GM19372 (cell line): ENCODE measurements around the gene GALNT3.
A peak's percentile ranks its signal among the peaks of the same experiment; 100 is the strongest.

Source experiments
- ATAC-seq: cut with Tn5 transposase; IDR thresholded peaks from one replicate; pipeline ENCODE4 v1.9.1; 2021; ENCODE audit warnings: mild to moderate bottlenecking, low read depth, moderate library complexity; ENCODE audit not compliant: unreplicated experiment

Gene GALNT3

DNA sequence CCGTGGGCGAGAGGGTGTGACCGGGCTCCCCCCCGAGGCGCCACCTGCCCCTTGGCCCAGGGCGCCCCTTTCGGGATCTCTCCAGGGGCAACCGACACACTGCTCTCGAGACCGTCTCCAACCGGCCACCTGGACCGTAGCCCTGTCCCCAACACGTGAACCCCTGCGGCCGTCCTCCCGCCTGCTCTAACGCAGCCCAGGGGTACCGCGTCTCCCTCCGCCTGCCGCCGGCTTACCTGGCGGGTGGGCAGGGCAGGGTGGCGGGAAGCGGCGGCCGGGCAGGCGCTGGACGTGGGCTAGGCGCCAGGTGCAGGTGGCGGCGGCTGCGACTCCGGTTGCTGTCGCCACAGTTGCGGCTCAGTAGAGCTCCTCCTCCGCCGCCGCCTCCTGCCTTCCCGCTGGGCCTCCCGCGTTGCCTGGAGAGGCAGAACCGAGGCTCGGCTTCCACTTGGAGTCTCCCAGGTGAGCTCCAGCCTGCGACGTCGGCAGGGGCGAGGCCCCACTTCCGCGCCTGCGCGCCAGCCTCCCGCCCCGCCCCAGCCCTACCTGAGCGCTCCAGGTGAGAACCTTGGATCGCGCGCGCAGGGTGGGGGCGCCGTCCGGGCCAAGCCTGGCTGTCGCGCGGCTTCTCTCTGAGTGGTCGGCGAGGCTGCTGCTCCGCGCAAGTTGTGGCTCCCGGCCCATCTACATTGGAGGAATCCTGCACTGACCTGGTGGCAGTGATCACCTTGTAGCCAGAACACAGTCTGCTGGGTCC lies at the start of gene GALNT3:
TSS of gene GALNT3 (minus strand) at position 469 of the 757 bp plus-strand sequence. CDS start 23,547 bp downstream, outside the sequence.
- ATAC-seq: peak; percentile 34

GRCh38 chr2:165843351-165843750 lies 49.3 kb upstream of the GALNT3 start:
- no peak for ATAC-seq

DNA sequence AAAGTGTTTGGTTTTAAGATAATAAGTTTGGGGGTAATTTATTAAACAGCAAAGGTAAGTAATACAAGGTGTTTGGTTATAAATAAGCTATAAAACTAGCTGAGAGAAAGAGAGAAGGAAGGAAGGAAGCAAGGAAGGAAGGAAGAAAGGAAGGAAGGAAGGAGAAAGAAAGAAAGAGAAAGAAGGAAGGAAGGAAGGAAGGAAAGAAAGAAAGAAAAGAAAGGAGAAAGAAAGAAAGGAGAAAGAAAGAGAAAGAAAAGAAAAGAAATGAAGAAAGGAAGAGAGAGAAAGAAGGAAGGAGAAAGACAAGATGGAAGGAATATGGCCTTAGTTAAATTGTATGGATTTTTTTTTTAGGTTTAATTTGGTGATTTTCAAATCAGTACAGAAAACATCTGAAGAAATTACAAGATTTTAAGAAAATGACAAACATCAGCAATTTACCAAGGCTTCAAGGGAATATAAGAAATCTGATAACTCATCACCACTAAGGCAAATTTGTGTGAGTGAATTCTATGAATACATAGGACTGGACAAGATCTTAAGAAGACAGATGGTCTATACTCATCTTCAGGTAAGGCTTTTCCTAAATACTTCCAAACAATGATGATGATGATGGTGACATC lies 46.4 kb upstream of the GALNT3 start:
- ATAC-seq: no peak

GRCh38 chr2:165839610-165840009 lies 45.6 kb upstream of the GALNT3 start:
- no peak for ATAC-seq

- ATAC-seq: no peak
These were observed 43.1 kb upstream of the GALNT3 start for GRCh38 chr2:165837122-165837521.

- no peak for ATAC-seq
These were observed 41.3 kb upstream of the GALNT3 start for GRCh38 chr2:165835363-165835762.

DNA sequence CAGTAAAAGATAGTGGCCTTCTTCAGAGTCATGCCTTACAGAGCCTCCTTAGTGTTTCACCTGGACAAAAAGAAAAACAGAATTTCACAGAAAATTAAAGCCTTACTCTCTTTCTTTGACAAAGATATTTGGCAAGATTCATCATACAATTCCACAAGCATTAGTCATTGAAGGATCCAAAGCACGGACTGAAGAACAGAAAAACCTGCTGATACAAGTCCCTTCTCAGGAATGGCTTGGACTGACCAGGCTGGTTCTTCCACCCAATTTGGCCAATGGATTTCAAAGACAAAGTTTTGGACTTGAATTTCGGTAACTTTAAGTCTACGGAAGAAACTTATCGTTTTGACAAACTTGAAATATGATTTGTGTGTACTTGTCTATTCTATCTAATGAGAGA lies 39.1 kb upstream of the GALNT3 start:
- no peak for ATAC-seq

DNA sequence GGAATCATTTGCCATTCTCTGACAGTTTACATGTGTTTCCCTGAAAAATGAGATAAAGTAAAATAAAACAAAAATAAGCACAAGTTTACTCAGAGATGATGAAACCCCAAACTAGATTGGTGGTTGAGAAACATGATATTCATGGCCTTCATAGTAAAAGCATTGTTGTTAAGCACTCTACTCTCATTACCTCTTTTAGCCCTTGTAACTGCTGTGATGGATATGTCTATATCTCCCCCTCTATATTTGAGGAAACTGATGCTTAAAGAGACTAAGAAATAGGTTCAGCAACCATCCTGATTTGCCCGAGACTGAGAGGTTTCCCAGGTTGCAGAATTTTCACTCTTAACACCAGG lies 33.9 kb upstream of the GALNT3 start:
- ATAC-seq: no peak

- ATAC-seq: peak; percentile 76
These were observed 33.2 kb upstream of the GALNT3 start for GRCh38 chr2:165827016-165827920.

DNA sequence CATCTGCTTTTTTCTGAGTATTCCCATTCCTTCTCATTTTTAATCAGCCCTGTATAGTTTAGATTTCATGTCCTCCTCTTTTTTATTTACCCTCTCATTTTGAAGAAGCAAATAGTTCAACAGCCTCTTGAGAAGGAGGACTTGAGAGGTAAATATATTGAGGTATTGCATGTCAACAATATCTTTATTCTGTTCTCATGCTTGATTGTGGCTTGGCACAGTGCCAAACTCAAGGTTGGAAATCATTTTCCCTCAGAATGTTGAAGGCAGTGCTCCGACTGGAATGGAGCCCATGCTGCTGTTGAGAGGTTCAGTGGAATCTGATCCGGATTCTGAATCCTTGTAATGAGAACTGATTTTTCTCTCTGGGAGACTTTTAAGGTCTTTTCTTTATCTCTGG lies 31.0 kb upstream of the GALNT3 start:
- no peak for ATAC-seq

DNA sequence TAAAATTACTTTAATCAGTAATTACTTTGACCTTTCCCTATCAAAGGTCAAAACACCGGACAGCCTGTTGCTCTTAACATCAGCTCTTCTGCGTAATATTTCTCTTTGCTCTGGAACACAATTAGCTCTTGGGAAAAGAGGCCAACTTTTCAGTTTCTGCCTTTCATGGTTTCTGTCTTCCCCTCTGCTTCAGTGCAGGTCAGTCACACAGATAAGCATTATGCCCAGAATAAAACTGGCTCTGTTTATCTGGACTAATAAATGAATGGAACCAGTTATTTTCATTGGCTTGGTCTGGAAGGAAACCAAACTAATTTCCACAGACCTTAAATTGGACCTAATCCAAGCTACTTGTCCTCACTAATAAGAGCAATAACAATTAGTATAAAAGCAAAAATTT lies 26.2 kb upstream of the GALNT3 start:
- ATAC-seq: no peak

GRCh38 chr2:165818920-165819319 lies 24.9 kb upstream of the GALNT3 start:
- ATAC-seq: no peak

- ATAC-seq: peak; percentile 51
These were observed 21.5 kb upstream of the GALNT3 start for GRCh38 chr2:165815299-165816141.

GRCh38 chr2:165814473-165814872 lies 20.4 kb upstream of the GALNT3 start:
- no peak for ATAC-seq

GRCh38 chr2:165811592-165812370 lies 17.7 kb upstream of the GALNT3 start:
- ATAC-seq: no peak

GRCh38 chr2:165810418-165810817 lies 16.4 kb upstream of the GALNT3 start:
- no peak for ATAC-seq

DNA sequence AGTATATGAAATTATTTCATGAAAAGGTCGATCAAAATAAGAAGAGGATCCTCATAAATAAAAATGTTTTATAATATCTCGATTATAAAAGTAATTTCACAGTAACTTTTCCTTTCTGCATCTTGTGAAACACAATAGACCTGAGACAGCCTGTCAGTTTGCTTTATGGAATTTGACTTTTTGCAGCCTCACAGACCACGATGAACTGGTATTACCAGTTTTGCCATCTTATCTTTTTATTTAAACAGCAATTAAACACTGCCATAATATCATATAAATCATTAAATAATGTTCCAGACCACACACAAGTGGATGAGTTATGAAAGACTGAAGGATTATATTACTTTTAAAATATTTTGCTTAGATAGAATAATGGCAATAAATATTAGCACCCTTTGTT lies 10.7 kb upstream of the GALNT3 start:
- ATAC-seq: no peak

GRCh38 chr2:165803123-165803760 lies 9.2 kb upstream of the GALNT3 start:
- ATAC-seq: no peak

DNA sequence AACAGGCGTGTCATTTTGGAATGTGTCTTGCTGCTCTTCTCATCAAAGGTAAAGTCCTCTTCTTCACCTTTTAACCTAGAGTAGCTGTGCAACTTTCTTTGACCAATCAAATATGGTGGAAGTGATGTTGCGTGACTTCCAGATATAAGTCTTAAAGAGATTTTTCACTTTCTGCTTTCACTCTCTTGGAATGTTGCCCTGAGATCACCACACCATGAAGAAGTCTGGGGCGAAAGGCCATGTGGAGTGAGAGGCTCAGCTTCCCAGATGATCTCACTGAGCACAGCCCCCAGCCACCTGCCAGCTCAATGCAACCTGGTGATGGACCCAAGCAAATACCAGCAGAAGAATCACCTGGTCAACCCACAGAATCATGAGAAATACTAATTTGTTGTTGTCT lies 7.1 kb upstream of the GALNT3 start:
- no peak for ATAC-seq
